Gastrocnemius medialis (tissue), 4 donors: ENCODE data around the gene POLL.

Experiments used
- POLR2A ChIP-seq, 2 donors: fragments of 450-650 bp; IDR thresholded peaks; one replicate each; pipeline ENCODE4 v1.6.1; 2017; ENCODE audit warnings: antibody characterized with exemption in 2 of 2, mild to moderate bottlenecking in 2 of 2, moderate library complexity in 2 of 2
- TF ChIP-seq, protein P1 (sequence below), 5 experiments: fragments of 450-650 bp in 3 of 5; fragments of 200-600 bp in 2 of 5; sonication (generic) in 2 of 5; IDR thresholded peaks in 4 of 5; conservative IDR thresholded peaks in 1 of 5; 1 replicate in 4 of 5; 2 replicates in 1 of 5; pipeline ENCODE4 v1.5.1; 2016 to 2019; ENCODE audit warnings: antibody characterized with exemption in 5 of 5, mild to moderate bottlenecking in 3 of 5, moderate library complexity in 3 of 5

- TF ChIP-seq, protein P1, sequence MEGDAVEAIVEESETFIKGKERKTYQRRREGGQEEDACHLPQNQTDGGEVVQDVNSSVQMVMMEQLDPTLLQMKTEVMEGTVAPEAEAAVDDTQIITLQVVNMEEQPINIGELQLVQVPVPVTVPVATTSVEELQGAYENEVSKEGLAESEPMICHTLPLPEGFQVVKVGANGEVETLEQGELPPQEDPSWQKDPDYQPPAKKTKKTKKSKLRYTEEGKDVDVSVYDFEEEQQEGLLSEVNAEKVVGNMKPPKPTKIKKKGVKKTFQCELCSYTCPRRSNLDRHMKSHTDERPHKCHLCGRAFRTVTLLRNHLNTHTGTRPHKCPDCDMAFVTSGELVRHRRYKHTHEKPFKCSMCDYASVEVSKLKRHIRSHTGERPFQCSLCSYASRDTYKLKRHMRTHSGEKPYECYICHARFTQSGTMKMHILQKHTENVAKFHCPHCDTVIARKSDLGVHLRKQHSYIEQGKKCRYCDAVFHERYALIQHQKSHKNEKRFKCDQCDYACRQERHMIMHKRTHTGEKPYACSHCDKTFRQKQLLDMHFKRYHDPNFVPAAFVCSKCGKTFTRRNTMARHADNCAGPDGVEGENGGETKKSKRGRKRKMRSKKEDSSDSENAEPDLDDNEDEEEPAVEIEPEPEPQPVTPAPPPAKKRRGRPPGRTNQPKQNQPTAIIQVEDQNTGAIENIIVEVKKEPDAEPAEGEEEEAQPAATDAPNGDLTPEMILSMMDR (IDR thresholded peaks at IDR 0.05 in 4 of 5, conservative IDR thresholded peaks at IDR 0.05 in 1 of 5) = no peak
- no peak for TF ChIP-seq POLR2A (IDR thresholded peaks at IDR 0.05)
These were observed 58.9 kb downstream of the POLL start for GRCh38 chr10:101529207-101529606.
